HG03039 (cell line): ENCODE measurements around the gene PHKG2.

Source experiments
- ATAC-seq: cut with Tn5 transposase; IDR thresholded peaks from one replicate; pipeline ENCODE4 v1.9.1; 2021; ENCODE audit warnings: mild to moderate bottlenecking, moderate library complexity; ENCODE audit not compliant: unreplicated experiment

PHKG2 gene

GRCh38 chr16:30725418-30725792 is 22.8 kb upstream of the PHKG2 start:
- ATAC-seq = no peak

- no peak for ATAC-seq
Observed at GRCh38 chr16:30728321-30728720, 19.9 kb upstream of the PHKG2 start.

GRCh38 chr16:30728899-30729672 is 19.1 kb upstream of the PHKG2 start:
- no peak for ATAC-seq

- ATAC-seq = no peak
Observed at GRCh38 chr16:30731411-30731810, 16.8 kb upstream of the PHKG2 start.

GRCh38 chr16:30736995-30737793 is 11.0 kb upstream of the PHKG2 start:
- ATAC-seq = no peak

GRCh38 chr16:30737794-30738648 is 10.2 kb upstream of the PHKG2 start:
- ATAC-seq = no peak

- ATAC-seq = no peak
Observed at GRCh38 chr16:30738984-30739951, 9.0 kb upstream of the PHKG2 start.

- ATAC-seq = no peak
Observed at GRCh38 chr16:30740364-30741251, 7.6 kb upstream of the PHKG2 start.

GRCh38 chr16:30741461-30741914 is 6.7 kb upstream of the PHKG2 start:
- ATAC-seq = no peak

GRCh38 chr16:30743716-30744115 is 4.5 kb upstream of the PHKG2 start:
- ATAC-seq = no peak

- no peak for ATAC-seq
Observed at GRCh38 chr16:30744183-30744582, 4.0 kb upstream of the PHKG2 start.

- ATAC-seq = no peak
Observed at GRCh38 chr16:30745082-30745481, 3.1 kb upstream of the PHKG2 start.

GRCh38 chr16:30746638-30747175 is 1.5 kb upstream of the PHKG2 start:
- ATAC-seq = no peak

- no peak for ATAC-seq
Observed at GRCh38 chr16:30747331-30747730, 894 bp upstream of the PHKG2 start.

- ATAC-seq = peak; percentile 8
Observed at GRCh38 chr16:30748634-30749445, 615 bp downstream of the PHKG2 start.

GRCh38 chr16:30750201-30750600 is 2.0 kb downstream of the PHKG2 start:
- ATAC-seq = no peak

- ATAC-seq = no peak
Observed at GRCh38 chr16:30750876-30751465, 2.7 kb downstream of the PHKG2 start.

GRCh38 chr16:30753596-30753995 is 5.4 kb downstream of the PHKG2 start:
- ATAC-seq = no peak
